Body of pancreas (tissue), 4 donors: ENCODE results near the gene CNTLN. TPM values are rescaled to one million over a fixed set of nuclear protein-coding genes. Genes with fewer than 3 reads are reported as not detected.

Experiments used
- ATAC-seq: fragments of 150-250 bp; one replicate; pipeline ENCODE4 v1.9.1; 2016
- DNase-seq, 4 donors: peaks; one replicate each; pipeline ENCODE4 v3.0.0-alpha.2; 2019
- H3K27ac ChIP-seq, 4 donors: fragments of 200-600 bp; sonication (generic); 1 replicate in 3 of 4; 2 replicates in 1 of 4; pipeline versions ENCODE4 v1.5.1 to v1.6.1; 2016 to 2019; ENCODE audit warnings: mild to moderate bottlenecking in 1 of 4, mixed read lengths in 1 of 4, moderate library complexity in 1 of 4
- H3K27me3 ChIP-seq, 2 donors: fragments of 200-600 bp; sonication (generic); one replicate each; pipeline ENCODE4 v1.6.0; 2016; ENCODE audit warnings: mild to moderate bottlenecking in 1 of 2
- H3K36me3 ChIP-seq, 2 donors: fragments of 200-600 bp; sonication (generic); replicated peaks in 1 of 2; 2 replicates each; pipeline ENCODE4 v1.5.1; 2016; ENCODE audit warnings: low read depth in 2 of 2; ENCODE audit not compliant: insufficient read depth in 1 of 2
- H3K4me1 ChIP-seq: fragments of 200-600 bp; sonication (generic); one replicate; pipeline ENCODE4 v1.6.0; 2016
- H3K4me3 ChIP-seq, 2 donors: fragments of 200-600 bp; sonication (generic); 1 replicate in 1 of 2; 2 replicates in 1 of 2; pipeline ENCODE4 v1.5.1; 2016 to 2019
- H3K9me3 ChIP-seq, 3 donors: fragments of 200-600 bp; sonication (generic); 1 replicate in 2 of 3; 2 replicates in 1 of 3; pipeline ENCODE4 v1.5.1; 2016
- CTCF ChIP-seq, 7 experiments: fragments of 450-650 bp in 4 of 7; fragments of 200-600 bp in 3 of 7; sonication (generic) in 3 of 7; IDR thresholded peaks; one replicate each; pipeline ENCODE4 v1.5.1; 2016 to 2019; ENCODE audit warnings: antibody characterized with exemption in 7 of 7
- POLR2A ChIP-seq, 3 donors: fragments of 450-650 bp; IDR thresholded peaks; one replicate each; pipeline ENCODE4 v1.6.1; 2016; ENCODE audit warnings: antibody characterized with exemption in 3 of 3, mild to moderate bottlenecking in 2 of 3
- WGBS, 2 donors: methylation state at CpG; one replicate each; pipeline ENCODE4 v1.1.5; 2017; 5-methylcytosine and 5-hydroxymethylcytosine counted together
- intact Hi-C: fragments of 100-400 bp; cut with DNase I; formaldehyde crosslinking; loops from one replicate; pipeline ENCODE4 v1.15.1; 2023
- total RNA-seq, 2 donors: library from RNA; depleted of rRNA; stranded (reverse); fragments of >200 nt; gene quantifications; one replicate each; pipeline ENCODE4 v1.1.0, GENCODE V29; 2016

CNTLN gene
- total RNA-seq, 2 donors from 2014 or later: 7.3 to 11.2 TPM

GRCh38 chr9:17398350-17398749 lies 263.5 kb downstream of the CNTLN start:
- Histone ChIP-seq H3K27ac (no peak overlapping the region), H3K36me3 (no peaks in the 10 kb centered on the region), H3K4me3 (no peak overlapping the region), H3K27me3 (no peaks in the 10 kb centered on the region), H3K4me1 (no peaks in the 10 kb centered on the region), H3K9me3 (no peaks in the 10 kb centered on the region)
- ATAC-seq (no peak), DNase-seq (no peak)
- intact Hi-C loops: no loop called here
- 69 to 77% methylated on average over 2 of the region's 2 CpGs for WGBS, 2 donors
- TF ChIP-seq CTCF (IDR thresholded peaks at IDR 0.05) (no peak), POLR2A (IDR thresholded peaks at IDR 0.05) (no peak)

- DNase-seq (no peak), ATAC-seq (no peak)
- H3K9me3 ChIP-seq: no peaks in the 10 kb centered on the region
- H3K36me3 ChIP-seq: no peaks in the 10 kb centered on the region
- H3K27me3 ChIP-seq: no peaks in the 10 kb centered on the region
- intact Hi-C loops: no loop called here
- H3K4me3 ChIP-seq: no peak overlapping the region
- WGBS, 2 donors: 75 to 98% methylated on average over 2 of the region's 2 CpGs
- H3K4me1 ChIP-seq: no peaks in the 10 kb centered on the region
- TF ChIP-seq POLR2A (IDR thresholded peaks at IDR 0.05): no peak
- no peak for TF ChIP-seq CTCF (IDR thresholded peaks at IDR 0.05)
- H3K27ac ChIP-seq: no peak overlapping the region
These were observed 267.0 kb downstream of the CNTLN start for GRCh38 chr9:17401858-17402257.

GRCh38 chr9:17402309-17402708 lies 267.5 kb downstream of the CNTLN start:
- DNase-seq (no peak), ATAC-seq (no peak)
- peak in 1 of 7 experiments; percentile 11 for TF ChIP-seq CTCF (IDR thresholded peaks at IDR 0.05)
- no peak for TF ChIP-seq POLR2A (IDR thresholded peaks at IDR 0.05)
- intact Hi-C loops: no loop called here
- 95 to 98% methylated on average over 2 of the region's 2 CpGs for WGBS, 2 donors
- Histone ChIP-seq H3K4me3 (no peak overlapping the region), H3K27me3 (no peaks in the 10 kb centered on the region), H3K9me3 (no peaks in the 10 kb centered on the region), H3K27ac (no peak overlapping the region), H3K36me3 (no peaks in the 10 kb centered on the region), H3K4me1 (no peaks in the 10 kb centered on the region)

GRCh38 chr9:17403539-17403938 lies 268.7 kb downstream of the CNTLN start:
- TF ChIP-seq POLR2A (IDR thresholded peaks at IDR 0.05) (no peak), CTCF (IDR thresholded peaks at IDR 0.05) (no peak)
- no peak overlapping the region for H3K27ac ChIP-seq
- intact Hi-C loops: no loop called here
- 94% methylated on average over 6 of the region's 6 CpGs for WGBS, 2 donors
- ATAC-seq (no peak), DNase-seq (no peak)
- H3K27me3 ChIP-seq: no peaks in the 10 kb centered on the region
- no peaks in the 10 kb centered on the region for H3K36me3 ChIP-seq
- no peaks in the 10 kb centered on the region for H3K4me1 ChIP-seq
- no peaks in the 10 kb centered on the region for H3K9me3 ChIP-seq
- no peak overlapping the region for H3K4me3 ChIP-seq

GRCh38 chr9:17414986-17415385 lies 280.1 kb downstream of the CNTLN start:
- Histone ChIP-seq H3K4me3 (no peak overlapping the region), H3K9me3 (no peaks in the 10 kb centered on the region), H3K27me3 (no peaks in the 10 kb centered on the region), H3K27ac (no peak overlapping the region), H3K4me1 (no peaks in the 10 kb centered on the region), H3K36me3 (peaks cover 0 to 2% of the 10 kb centered on the region in 2 donors)
- ATAC-seq: no peak
- TF ChIP-seq POLR2A (IDR thresholded peaks at IDR 0.05): no peak
- no peak for TF ChIP-seq CTCF (IDR thresholded peaks at IDR 0.05)
- WGBS, 2 donors: 77 to 80% methylated on average over 3 of the region's 3 CpGs
- no peak for DNase-seq
- intact Hi-C loops: no loop called here
